Stimulated activated CD8-positive, alpha-beta memory T cell treated with anti-CD3 and anti-CD28 coated beads, Interleukin-7, amount 100 ng/mL, for 4 hours (primary cell): Measurements from ENCODE around the gene ALDH1A3.
A peak's percentile ranks its signal among the peaks of the same experiment; 100 is the strongest.
"Not testable (repeated sequence)": the region's sequence is repeated elsewhere in the genome, so short reads cannot be mapped to it uniquely, and the experiment has no call there.

Experiments used
- DNase-seq, 2 donors: peaks; one replicate each; pipeline ENCODE4 v3.0.0-alpha.2; 2020; ENCODE audit warnings: low read depth in 2 of 2

Gene ALDH1A3

GRCh38 chr15:100879464-100880138 lies at the start of gene ALDH1A3:
ALDH1A3 (plus strand) TSS chr15:100879831; CDS start chr15:100879908, 77 bp downstream.
- no peak for DNase-seq

DNA sequence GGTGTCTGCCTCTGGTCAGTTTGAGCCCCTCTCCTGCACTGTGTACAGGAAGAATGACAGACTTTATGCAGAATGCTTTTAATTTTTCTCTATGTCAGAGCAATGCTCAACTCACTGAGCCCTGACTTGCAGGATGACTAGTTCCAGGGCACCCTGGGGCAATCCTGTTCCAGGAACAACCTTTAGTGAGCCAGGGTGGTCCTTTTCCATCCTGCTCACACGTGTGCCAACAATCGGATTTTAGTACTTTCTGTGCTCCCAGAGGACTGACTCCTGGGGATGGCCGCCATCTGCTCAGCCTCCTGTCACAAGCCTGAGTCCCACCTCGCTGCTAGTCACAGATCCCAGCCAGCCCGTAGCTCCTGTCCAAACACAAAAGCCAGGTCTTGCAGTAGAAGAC lies 48.2 kb upstream of the ALDH1A3 start:
- DNase-seq, result no peak

DNA sequence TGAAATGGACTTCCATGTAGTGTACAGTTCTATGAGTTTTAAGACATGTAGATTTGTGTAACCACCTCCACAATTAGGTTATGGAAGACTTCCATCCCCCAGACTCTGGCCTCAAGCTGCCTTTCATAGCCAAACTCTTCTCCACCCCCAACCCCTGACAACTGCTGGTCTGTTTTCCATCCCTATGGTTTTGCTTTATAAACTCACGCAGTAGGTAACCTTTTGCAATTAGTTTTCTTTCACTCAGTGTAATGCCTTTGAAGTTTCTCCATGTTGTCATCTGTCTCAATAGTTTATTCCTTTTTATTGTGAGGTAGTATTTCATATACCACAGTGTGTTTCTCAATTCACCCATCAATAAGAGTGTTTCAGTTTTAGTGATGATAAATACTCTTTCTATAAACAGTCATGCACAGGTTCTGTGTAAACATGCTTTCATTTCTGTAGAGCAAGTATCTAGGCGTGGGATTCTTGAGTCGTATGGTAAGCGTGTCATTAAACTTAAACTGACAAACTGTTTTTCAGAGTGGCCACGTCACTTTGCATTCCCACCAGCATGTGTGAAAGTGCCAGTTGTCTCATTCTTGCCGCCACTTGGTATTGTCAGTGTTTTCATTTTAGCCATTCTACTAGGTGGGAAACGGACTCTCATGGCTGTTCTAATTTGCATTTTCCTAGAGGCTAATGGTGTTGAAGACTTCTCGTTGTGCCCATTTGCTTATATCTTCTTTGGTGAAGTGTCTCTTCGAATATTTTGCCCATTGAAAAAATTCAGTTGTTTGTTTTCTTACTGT lies 47.3 kb upstream of the ALDH1A3 start:
- DNase-seq, result no peak

GRCh38 chr15:100833417-100834389 lies 45.9 kb upstream of the ALDH1A3 start:
- DNase-seq, result no peak

- DNase-seq, result no peak
These were observed 44.9 kb upstream of the ALDH1A3 start for GRCh38 chr15:100834731-100835130.

DNA sequence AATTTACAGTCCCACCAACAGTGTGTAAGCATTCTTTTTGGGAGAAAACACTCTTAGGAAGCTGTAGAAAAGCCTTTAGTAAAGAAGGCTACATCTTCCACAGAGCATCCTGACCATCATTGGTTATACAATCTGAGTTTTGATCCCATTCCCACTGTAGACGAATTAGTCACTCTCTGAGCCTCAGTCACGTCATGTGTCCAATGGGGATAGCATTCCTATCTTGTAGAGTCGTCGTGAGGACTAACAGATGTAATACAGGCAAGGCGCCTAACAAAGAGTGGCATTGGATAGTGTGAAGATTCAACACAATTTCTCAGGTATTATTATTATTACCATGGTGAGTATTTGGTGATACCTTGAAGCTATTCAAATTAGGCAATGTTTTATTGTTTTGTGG lies 44.0 kb upstream of the ALDH1A3 start:
- no peak for DNase-seq

DNA sequence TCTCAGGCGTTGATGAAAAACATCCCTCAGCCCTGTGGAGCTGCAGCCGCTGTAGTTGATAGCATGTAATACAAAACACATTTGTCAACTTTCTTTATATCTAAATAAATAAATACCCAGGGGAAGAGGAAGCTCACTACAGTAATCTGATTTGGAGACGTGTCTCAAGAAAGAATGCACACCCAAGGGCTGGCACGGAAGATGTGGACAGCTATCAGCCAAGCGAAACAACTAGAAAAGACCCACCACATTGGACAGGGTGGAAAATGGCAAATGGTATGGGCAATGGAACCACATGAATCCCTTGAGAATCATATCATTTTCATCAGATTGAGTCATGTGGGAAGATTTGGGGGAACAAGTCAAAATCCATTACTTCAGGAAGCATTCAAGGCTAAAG lies 43.1 kb upstream of the ALDH1A3 start:
- no peak for DNase-seq

DNA sequence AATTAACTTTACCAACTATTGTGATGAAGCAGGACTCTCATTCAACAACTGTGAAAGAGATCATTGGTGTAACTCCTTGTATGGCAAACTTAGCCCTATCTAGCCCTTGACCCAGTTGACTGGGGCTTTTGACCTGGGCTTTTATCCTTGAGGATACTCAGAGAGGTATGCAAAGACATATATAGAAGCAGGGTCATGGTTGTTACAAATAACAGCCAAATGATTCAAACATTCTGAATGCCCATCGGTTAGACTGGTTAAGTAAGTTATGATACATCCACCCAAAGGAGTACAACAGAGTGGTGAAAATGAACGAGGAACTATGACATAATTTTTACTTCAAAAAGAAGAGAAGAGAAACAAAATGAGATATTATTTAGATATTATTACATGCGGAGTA lies 38.2 kb upstream of the ALDH1A3 start:
- no peak for DNase-seq

GRCh38 chr15:100842756-100843730 lies 36.6 kb upstream of the ALDH1A3 start:
- DNase-seq, result no peak

DNA sequence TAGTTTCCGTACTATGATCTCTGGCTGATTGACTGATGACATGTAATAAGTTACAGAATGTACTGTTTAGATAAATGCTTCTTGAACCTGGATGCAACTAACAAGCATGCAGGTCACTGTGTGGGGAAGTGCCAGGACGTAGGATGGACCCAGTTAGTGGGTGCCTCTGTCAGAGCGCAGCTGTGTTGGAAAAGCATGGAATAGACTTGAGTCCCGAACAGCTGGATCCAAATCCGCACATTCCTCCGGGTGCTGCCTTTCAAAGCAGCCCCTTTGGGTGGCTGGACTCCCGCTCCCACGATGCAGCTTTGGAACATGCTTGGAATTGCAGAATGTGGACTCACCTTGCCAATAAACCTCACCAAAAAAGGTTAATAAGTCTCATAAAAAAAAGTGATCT lies 35.5 kb upstream of the ALDH1A3 start:
- no peak for DNase-seq

GRCh38 chr15:100844778-100845177 lies 34.9 kb upstream of the ALDH1A3 start:
- no peak for DNase-seq

- DNase-seq, result no peak
These were observed 32.4 kb upstream of the ALDH1A3 start for GRCh38 chr15:100847194-100847593.

DNA sequence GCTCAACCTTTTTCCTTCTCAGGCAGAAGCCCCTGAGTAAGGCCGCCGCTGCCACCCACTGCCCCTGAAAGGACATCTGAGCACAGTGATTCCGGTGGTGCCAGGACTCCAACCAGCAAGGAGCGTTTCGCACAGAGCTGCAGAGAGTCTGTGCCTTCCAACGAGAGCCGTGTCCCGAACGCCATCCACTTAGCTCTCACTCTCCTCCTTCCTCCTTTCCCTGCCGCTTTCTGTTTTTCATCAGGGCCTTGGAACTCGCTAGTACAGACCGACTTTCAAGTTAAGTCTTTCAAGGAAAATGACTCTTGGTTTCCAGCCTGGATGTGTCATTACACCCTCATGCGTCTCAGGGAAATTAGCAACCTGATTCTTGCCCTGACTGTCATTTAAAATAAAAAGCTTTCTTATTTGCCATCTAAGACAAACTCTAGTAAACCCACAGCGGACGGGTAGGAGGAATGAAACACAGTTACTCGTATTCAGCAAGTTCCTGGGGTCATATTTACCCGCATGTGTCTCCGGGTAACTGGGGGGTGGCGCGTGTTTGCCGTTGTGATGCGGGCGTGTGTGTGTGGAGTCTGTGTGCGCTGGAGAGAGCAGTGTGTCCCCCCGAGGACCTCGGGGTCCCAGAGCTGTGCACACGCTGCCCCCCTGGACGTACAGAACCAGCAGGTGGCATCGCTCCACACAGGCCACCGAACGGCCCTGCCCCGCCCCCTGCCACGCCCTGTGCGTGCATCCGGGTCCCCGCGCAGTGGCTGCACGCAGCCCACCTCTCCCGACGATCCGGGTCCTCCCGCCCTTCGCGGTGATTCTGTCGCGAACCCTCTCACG lies 30.4 kb upstream of the ALDH1A3 start:
- peak; percentile 19 to 53 for DNase-seq

DNA sequence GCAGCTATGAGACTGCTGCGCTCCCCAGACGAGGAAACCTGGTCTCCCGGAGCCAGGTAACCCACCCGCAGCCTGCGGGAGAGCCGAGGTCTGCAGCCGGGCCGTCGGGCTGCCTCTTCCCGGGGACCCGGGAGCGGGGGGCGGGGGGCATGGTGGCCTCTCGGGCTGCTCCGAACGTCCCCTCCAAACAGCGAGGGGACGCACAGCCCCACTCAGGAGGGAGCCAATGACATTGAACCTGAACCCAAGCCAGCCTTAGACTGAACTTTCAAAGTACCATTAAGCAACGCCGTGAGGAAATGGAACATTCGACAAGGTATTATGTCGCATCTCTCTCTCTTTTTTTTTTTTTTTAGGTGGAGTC lies 29.8 kb upstream of the ALDH1A3 start:
- DNase-seq, result no peak

GRCh38 chr15:100851428-100852015 lies 28.1 kb upstream of the ALDH1A3 start:
- not testable (repeated sequence) for DNase-seq

DNA sequence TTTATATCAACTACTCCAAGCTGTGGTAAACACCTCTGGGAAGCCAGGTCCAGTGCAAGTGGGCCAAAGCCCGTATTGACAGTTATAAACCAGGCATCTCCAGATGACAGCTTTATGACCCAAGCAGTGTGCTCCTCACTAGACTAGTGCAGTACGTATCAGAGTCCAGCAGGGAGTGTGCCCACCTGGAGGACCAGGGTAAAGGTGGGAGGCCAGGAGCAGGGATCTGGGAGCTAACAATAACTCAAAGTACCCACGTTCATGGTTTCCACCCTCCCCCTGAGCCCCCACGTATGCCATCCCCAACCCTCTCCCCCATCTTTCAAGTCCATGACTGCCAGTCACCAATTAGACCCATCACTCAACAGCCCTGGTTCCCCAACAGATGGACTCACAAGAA lies 27.0 kb upstream of the ALDH1A3 start:
- DNase-seq, result no peak

- no peak for DNase-seq
These were observed 25.8 kb upstream of the ALDH1A3 start for GRCh38 chr15:100853676-100854440.

GRCh38 chr15:100856867-100857266 lies 22.8 kb upstream of the ALDH1A3 start:
- no peak for DNase-seq

GRCh38 chr15:100858294-100858693 lies 21.3 kb upstream of the ALDH1A3 start:
- DNase-seq, result no peak
